ENCODE data around the gene SLC4A1AP. TPM values are rescaled to one million over a fixed set of nuclear protein-coding genes. Genes with fewer than 3 reads are reported as not detected.

Gene SLC4A1AP
- total and polyA plus RNA-seq, 9 of the 15 experiments (the other 6 are each of a cell fraction or from before 2014, with no cell fraction given): 8.1 to 40.5 (median 35.3) TPM

- TF ChIP-seq THAP12 (CRISPR knock-in tag; IDR thresholded peaks at IDR 0.05): no peak
- TF ChIP-seq MXI1 (IDR thresholded peaks at IDR 0.05; ENCODE audit: low read depth, low read length): peak; percentile 80
- TF ChIP-seq RBM22 (IDR thresholded peaks at IDR 0.05; ENCODE audit: low read depth, low read length, poor library complexity, severe bottlenecking): no peak
- no peak for TF ChIP-seq NFE2 (IDR thresholded peaks at IDR 0.05; ENCODE audit: low read depth)
- no peak for TF ChIP-seq NFIX (CRISPR knock-in tag; IDR thresholded peaks at IDR 0.05; ENCODE audit: low read depth)
- no peak for TF ChIP-seq SREBF2 (CRISPR knock-in tag; IDR thresholded peaks at IDR 0.05)
- TF ChIP-seq LEF1 (IDR thresholded peaks at IDR 0.05): no peak
- TF ChIP-seq PBX2 (CRISPR knock-in tag; IDR thresholded peaks at IDR 0.05; ENCODE audit: low read depth): no peak
- no peak for TF ChIP-seq PBX2 (tag; conservative IDR thresholded peaks at IDR 0.05; ENCODE audit: low read depth)
- no peak; the same call in 1 of the 2 replicates for TF ChIP-seq KAT7 (CRISPR knock-in tag; IDR thresholded peaks at IDR 0.05; ENCODE audit: borderline replicate concordance)
- TF ChIP-seq ZNF146 (CRISPR knock-in tag; IDR thresholded peaks at IDR 0.05; ENCODE audit: unreplicated experiment): no peak
- no peak for TF ChIP-seq PTTG1 (tag; IDR thresholded peaks at IDR 0.05; ENCODE audit: low read depth)
- TF ChIP-seq NELFE (IDR thresholded peaks at IDR 0.05; ENCODE audit: insufficient read depth, insufficient read length): no peak
- TF ChIP-seq ZNF274 (IDR thresholded peaks at IDR 0.05; ENCODE audit: borderline replicate concordance, low read depth, low read length): no peak
- no peak for TF ChIP-seq PCBP2 (IDR thresholded peaks at IDR 0.05; ENCODE audit: low read depth, low read length, poor library complexity, severe bottlenecking)
- TF ChIP-seq LCOR (CRISPR knock-in tag; IDR thresholded peaks at IDR 0.05): no peak
- TF ChIP-seq ZNF583 (CRISPR knock-in tag; IDR thresholded peaks at IDR 0.05): no peak
- TF ChIP-seq EWSR1 (IDR thresholded peaks at IDR 0.05; ENCODE audit: borderline replicate concordance, low read depth, partially characterized antibody): no peak
- TF ChIP-seq GTF2E2 (tag; IDR thresholded peaks at IDR 0.05): peak; percentile 93
- TF ChIP-seq RUNX1 (IDR thresholded peaks at IDR 0.05; ENCODE audit: low read depth): no peak
- TF ChIP-seq CLOCK (CRISPR knock-in tag; IDR thresholded peaks at IDR 0.05; ENCODE audit: borderline replicate concordance): no peak
Measured at GRCh38 chr2:27628767-27629709, 34.7 kb upstream of the SLC4A1AP start, which contains the start of the genes CCDC121 and GPN1 (continued).
